GM12891 (cell line): ENCODE results near the gene ZNG1A.
"Not testable (repeated sequence)": the region's sequence is repeated elsewhere in the genome, so short reads cannot be mapped to it uniquely, and the experiment has no call there.

Source experiments
- POLR2A ChIP-seq: IDR thresholded peaks from 2 replicates; pipeline ENCODE4 v1.6.1; 2011; ENCODE audit warnings: low read depth, low read length, control low read depth
- POU2F2 ChIP-seq: IDR thresholded peaks from 2 replicates; pipeline ENCODE4 v1.6.1; 2011; ENCODE audit warnings: low read depth, mild to moderate bottlenecking, control low read depth, low read length, moderate library complexity
- TAF1 ChIP-seq: IDR thresholded peaks from 2 replicates; pipeline ENCODE4 v1.6.1; 2011; ENCODE audit warnings: low read depth, low read length, control low read depth

DNA sequence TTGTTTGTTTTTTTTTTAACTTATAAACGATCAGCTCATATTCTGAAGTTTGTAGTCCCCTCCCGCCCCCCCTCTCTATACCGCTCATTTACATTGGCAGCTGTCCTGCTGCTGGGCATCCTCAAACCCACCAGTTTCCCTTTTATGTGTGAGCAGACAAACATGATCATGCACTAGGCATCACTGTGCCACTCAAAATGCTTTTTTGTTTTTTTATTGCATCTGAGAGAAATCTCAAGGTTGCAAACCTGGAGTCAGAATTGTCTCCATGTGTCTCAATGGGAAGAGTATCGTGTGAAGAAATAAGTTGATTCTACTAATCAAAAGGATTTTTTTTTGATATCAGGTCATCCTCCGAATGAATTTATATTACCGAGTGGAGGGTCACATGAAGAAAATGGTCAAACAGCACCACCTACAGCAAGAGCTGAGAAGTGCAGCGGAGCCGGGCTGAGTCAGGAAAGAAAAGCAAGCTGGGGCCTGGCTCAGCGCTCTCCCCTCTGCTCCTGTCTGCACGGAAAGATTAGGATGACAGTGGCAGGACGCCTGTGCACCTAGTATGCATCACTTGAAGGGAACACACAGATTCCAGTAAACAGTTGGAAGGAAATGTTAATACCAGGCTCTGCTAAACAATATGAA is 90.3 kb downstream of the ZNG1A start:
- not testable (repeated sequence) for TF ChIP-seq POU2F2, POLR2A, TAF1
